Measurements from ENCODE around the gene TCEAL3.
"Not testable (repeated sequence)": the region's sequence is repeated elsewhere in the genome, so short reads cannot be mapped to it uniquely, and the experiment has no call there.

The TCEAL3 gene, protein sequence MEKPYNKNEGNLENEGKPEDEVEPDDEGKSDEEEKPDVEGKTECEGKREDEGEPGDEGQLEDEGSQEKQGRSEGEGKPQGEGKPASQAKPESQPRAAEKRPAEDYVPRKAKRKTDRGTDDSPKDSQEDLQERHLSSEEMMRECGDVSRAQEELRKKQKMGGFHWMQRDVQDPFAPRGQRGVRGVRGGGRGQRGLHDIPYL

DNA sequence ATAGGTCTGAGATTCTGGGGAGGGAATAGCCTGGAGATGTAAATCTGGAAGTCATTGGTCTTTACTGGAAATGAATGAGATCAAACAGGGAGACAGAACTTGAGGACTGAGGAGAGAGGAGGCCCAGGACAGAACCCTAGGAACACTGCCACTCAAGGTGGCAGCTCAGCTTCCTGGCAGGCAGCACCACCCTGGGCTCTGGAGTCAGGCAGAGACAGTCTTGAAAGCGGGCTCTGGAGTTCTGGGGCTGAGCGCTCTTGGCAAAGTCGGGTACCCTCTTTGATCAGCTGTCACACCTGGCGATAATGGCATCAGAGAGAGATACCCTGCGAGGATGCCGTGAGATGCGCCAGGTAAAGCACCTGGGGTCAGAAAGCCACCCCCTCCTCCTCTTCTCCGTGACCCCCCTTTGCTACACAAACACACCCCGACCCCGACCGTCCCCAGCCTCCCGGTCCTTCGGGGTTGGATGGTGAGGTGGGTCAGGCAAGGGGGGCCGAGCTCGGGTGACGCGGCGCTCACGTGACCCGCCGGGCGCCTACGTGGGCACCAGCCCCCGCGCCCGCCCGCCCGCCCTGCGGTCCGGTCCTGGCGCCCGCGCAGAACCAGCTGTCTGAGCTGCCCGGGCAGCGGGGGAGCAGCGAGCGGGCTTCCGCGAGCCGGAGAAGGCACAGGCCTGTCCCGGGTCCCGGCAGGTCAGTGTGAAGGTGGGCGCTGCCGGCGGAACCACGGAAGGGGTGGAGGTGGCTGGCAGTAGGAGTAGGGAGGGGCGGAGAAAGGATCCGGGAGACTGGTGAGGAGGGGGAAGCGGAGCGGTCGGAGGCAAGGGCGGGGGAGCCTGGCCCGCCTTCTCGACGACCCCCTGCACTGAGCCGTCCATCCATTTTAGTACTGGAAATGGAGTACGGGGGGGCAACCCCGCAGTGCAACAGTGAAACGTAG, at the start of gene TCEAL3:
TSS of gene TCEAL3 (plus strand) at position 600 of the 942 bp plus-strand sequence. CDS start 1,102 bp downstream, outside the sequence.
- DNase-seq (ENCODE audit: low read depth in 2 of 2) = no peak

DNA sequence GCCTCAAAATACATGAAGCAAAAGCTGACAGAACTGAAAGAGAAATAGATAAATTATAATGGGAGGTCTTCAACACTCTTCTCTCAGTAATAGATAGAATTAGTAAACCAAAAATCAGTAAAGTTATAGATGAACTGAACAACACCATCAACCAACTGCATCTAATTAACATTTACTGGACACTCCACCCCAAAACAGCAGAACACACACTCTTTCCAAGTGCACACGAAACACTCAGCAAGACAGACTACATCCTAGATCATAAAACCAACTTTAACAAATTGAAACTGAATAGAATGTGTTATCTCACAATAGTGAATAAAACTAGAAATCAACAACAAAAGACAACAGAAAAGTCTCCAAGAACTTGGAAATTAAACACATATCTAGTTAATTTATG, 47.5 kb upstream of the TCEAL3 start:
- no peak for DNase-seq (ENCODE audit: low read depth in 2 of 2)

DNA sequence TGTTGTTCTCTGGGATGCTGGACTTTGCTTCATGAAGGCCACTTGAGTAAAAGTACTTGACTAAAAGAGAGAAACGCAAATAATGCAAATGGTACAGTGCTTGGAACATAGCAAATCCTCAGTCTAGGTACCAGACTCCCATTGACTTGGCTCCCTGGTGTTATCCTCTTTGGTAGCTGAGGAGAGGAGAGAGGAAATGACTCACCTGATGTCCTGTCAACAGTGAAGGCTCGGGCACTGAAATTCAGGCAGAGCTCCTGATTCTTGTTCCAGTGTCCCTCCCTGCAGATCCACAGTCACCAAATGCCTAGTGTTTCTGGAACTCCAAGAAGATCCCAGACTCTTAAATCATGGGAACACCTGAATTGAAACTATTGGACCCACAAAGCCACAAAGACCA, 45.0 kb upstream of the TCEAL3 start:
- no peak for DNase-seq (ENCODE audit: low read depth in 2 of 2)

DNA sequence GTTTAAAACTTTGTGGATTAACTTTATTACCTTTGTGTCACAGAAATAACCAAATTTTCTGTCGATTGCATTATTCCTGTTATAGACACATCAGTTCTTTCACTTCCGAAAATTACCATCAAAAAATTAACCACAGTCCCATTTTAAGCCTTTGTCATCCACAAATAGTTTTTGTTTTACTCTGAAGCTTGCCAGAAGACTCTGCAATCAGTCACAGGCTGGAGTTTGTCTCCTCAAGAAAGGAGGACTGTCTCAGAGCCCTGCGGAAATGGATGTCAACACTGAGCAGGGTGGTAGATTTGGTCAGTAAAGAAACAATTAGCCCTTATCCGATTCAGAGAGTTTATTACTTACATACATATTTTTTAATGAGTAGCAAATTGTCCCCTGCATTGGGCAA, 42.6 kb upstream of the TCEAL3 start:
- DNase-seq (ENCODE audit: low read depth in 2 of 2) = no peak

DNA sequence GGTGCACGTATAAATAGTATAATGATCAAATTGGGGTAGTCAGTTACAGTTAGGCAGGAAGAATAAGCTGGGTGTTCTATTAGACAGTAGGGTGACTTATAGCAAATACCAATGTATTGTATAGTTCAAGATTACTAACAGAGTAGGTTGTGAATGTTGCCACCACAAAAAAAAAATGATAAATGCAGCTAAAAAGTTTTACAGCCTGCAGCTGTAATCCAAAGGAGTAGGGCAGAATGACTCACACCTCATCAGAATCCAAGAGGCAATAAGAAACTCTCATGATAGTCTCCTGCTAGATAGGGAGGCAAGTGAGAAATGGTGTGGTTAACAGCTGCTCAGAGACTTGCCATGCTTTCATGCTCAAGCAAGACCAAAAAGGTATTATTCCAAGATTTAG, 42.0 kb upstream of the TCEAL3 start:
- DNase-seq (ENCODE audit: low read depth in 2 of 2) = no peak

DNA sequence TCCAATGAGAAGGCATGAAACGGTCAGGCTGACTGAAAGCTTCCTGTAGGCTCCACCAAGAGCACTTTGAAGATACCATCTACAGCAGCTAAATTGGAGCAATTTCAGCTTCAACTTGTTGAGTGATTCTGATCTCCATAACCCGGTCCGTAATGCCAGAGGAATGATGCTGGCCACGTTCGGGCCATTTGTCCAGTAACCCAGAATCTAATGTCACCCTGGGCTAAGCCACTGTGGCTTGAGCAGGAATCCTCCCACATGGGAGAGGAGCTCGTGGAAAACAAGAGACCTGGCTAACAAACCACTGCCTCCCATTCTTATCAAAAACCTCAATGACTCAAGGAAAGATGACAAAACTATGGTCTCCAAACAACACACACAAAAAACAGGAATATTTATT, 36.6 kb upstream of the TCEAL3 start:
- DNase-seq (ENCODE audit: low read depth in 2 of 2) = no peak

DNA sequence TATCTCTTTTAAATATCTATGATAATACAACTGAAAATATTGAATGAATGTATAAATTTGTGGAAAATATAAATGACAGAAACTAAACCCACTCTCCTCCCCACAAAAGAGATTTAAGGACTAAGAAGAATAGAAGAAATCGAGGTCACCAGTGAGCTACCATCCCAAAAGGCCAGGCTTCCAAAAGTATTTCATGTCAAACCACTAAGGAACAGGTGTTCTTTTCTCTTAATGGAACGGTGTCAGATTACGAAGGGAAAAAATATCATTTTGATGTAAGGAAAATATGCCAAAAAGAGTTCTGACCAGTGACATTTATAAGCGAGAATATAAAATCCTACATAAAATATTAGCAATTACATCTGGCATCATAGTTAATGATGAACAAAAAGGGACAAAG, 36.0 kb upstream of the TCEAL3 start:
- no peak for DNase-seq (ENCODE audit: low read depth in 2 of 2)

DNA sequence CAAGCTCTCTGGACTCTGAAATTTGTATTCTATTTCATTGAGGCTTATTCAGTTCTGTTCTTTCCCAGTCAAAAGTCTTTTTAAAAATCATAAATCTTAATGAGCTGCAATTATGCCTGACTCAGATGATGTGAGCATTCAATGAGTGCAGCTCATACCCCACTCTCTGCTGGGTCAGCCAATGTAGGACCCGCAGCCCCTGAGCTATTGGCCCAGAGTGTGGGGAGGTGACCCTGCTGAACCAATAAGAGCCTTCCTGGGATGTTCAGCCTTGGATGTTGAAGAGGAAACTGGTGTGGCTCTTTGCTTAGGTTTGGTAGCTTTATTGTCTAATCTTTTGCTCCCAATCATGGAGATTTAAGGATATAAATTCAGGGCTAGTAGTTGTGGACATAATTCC, 34.6 kb upstream of the TCEAL3 start:
- DNase-seq (ENCODE audit: low read depth in 2 of 2) = no peak

DNA sequence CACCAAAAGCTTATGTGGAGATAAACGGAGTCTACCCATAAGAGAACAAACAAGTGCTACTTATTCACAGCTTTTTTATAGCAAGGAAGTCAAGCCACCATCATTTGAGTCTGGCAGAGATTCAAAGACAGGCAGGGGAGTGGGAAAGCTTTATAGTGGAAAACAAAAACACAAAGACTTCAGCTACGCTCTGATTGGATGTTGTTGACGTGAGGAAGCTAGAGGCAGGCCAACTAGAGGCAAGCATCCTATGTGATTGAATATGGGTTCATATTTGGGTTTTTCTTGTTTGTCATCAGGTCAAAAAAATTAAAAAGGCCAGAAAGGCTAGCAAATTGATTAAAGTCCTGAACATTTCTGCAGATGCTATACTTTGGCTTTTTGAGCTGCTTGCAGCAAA, 23.2 kb upstream of the TCEAL3 start:
- no peak for DNase-seq (ENCODE audit: low read depth in 2 of 2)

DNA sequence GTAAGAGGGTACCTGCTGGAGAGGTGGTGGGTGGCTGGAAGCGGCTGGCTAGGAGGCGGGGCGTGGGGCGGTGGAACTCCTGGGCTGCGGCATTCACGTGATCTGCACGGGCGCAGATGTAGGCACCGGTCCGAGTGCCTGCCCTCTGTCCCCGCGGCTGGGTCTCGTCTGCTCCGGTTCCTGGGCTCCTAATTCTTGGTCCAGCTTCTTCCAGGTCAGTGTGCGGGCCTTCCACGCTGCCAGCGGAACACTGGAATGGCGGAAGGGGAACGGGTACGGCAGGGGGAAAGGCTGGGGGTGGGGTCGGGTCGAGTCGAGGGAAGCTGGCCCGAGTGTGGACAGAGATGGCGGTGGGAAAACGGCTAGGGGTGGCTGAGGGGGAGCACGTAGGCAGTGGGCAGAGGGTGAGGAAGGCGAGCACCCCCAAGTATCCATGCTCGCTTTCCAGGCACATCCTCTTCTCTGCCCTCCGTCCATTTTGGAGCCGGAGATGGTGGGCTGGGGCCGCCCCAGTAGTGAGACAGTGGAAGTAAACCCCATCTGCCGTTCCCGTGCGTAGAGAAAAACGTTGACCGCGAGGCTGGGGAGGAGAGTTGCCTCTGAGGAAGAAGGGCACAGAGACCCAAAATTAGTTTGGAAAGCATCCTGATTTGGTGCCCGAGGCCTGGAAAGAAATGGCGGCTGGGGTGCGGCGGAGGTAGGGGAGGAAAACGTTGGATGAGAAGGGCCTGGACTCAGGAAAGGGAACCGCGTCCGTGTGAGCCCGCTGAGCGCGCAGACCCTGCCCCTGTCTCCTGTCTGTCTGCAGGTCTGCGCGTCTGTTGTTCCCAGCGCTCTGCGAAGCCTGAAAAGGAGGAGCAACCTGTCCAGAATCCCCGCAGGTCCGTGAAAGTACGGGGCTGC, 22.1 kb upstream of the TCEAL3 start, which contains the start of gene TCEAL4:
TSS of gene TCEAL4 (plus strand) at position 105 of the 903 bp plus-strand sequence. CDS start 1,161 bp downstream, outside the sequence.
- peak in 1 of 2 donors; percentile 14 for DNase-seq (ENCODE audit: low read depth in 2 of 2)

DNA sequence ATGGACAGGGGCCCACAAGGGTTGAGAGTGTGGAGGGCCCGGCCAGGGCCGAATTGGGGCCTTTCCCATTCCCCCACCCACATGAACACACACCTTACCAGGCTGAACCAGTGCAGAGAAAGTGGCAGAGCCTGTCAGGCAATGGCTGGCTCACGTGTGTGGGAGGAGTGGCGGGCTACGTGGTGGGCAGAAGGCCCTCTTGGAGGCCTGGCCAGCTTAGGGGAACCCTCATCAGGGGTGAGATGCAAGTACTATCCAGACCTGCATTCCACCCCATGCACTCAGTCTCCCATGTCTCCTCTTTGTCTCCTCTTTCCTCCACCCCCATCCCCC, 21.5 kb upstream of the TCEAL3 start:
- DNase-seq (ENCODE audit: low read depth in 2 of 2) = no peak

DNA sequence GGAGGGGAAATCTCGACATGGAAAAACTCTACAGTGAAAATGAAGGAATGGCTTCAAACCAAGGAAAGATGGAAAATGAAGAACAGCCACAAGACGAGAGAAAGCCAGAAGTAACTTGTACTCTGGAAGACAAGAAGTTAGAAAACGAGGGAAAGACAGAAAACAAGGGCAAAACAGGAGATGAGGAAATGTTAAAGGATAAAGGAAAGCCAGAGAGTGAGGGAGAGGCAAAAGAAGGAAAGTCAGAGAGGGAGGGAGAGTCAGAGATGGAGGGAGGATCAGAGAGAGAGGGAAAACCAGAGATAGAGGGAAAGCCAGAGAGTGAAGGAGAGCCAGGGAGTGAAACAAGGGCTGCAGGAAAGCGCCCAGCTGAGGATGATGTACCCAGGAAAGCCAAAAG, 21.1 kb upstream of the TCEAL3 start:
- no peak for DNase-seq (ENCODE audit: low read depth in 2 of 2)

DNA sequence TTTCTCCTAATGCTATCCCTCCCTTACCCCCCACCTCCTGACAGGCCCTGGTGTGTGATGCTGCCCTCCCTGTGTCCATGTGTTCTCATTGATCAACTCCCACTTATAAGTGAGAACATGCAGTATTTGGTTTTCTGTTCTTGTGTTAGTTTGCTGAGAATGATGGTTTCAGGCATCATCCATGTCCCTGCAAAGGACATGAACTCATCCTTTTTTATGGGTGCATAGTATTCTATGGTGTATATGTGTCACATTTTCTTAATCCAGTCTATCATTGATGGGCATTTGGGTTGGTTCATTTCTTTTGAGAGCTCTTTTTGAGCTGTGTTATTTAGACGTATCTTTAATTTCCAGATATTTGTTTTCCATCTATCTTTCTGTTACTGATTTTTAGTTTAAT, 15.5 kb upstream of the TCEAL3 start:
- not testable (repeated sequence) for DNase-seq (ENCODE audit: low read depth in 2 of 2)

DNA sequence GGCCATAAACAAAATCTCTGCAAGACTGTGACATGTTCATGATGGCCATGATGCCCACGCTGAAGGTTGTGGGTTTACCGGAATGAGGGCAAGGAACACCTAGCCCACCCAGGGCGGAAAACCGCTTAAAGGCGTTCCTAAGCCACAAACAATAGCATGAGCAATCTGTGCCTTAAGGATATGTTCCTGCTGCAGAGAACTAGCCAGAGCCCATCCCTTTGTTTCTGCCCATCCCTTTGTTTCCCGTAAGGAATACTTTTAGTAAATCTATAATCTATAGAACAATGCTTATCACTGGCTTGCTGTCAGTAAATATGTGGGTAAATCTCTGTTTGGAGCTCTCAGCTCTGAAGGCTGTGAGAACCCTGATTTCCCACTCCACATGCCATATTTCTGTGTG, 12.6 kb upstream of the TCEAL3 start:
- not testable (repeated sequence) for DNase-seq (ENCODE audit: low read depth in 2 of 2)

DNA sequence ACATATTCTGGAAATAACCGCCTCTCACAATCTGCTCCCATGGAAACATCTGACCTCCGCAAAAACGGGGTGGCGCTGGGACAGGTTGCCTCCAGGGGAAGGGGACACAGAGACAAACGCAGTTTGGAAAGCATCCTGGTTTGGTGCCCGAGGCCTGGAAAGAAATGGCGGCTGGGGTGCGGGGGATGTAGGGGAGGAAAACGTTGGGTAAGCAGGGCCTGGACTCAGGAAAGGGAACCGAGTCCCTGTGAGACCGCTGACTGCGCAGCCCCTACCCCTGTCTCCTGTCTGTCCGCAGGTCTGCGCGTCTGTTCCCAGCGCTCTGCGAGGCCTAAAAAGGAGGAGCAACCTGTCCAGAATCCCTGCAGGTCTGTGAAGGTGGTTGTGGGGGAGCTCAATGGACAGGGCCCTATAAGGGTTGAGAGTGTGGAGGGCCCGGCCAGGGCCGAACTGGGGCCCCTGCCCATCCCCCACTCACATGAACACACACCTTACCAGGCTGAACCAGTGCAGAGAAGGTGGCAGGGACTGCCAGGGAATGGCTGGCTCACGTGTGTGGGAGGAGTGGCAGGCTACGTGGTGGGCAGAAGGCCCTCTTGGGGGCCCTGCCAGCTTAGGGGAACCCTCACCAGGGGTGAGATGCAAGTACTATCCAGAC, 672 bp downstream of the TCEAL3 start:
- DNase-seq (ENCODE audit: low read depth in 2 of 2) = no peak

DNA sequence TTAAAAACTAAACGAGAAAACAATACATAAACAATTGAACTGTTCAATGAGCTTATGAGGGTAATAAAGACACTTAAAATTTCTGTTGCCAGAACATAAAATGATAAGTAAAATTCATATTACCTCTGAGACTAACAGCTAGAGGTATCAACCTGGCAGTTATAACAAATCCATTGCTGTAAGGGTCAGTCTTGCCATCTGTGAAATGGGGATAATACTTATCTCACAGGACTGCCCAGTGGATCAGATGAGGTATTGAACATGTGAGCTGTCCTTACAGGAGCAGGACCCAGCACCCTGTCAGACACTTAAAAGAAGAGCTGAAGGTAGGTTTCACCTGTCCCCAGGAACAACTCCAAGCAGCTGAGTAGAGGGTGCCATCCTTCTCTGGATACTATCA, 2.5 kb downstream of the TCEAL3 start:
- DNase-seq (ENCODE audit: low read depth in 2 of 2) = no peak

DNA sequence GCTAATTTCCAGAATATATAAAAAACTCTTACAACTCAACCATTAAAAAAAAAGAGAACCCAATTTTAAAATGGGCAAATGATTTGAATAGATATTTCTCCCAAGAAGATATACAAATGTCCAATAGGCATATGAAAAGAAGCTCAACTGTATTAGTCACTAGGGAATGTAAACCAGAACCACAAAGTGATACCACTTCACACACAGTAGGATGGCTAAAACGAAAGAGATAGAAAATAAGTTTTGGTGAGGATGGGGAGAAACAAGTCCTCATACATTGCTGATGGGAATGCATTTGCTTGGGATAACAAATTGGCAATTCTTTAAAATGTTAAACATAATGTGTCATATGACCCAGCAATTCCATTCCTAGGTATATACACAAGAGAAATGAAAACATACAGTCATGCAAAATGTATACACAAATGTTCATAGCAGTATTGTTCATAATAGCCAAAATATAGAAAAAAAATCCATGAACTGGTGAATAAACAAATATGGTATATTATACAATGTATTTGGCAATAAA, 5.7 kb downstream of the TCEAL3 start:
- DNase-seq (ENCODE audit: low read depth in 2 of 2) = no peak

DNA sequence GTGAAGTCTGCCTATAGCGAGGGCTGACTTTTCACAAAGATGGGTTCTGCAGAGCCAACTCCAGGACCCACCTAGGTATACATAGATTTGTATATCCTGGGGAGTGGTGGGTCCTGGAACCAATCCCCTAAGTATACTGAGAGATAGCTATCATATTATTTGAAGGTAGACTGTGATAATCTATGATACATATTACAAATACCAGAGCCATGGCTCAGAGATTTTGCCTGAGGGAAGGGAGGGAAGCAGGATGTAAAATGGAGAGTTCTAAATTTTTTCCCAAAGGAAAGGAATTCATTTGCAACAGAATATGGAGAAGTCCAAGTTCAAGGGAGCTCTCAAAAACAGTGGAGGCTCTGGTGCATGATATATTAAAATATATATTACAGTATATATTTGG, 7.2 kb downstream of the TCEAL3 start:
- no peak for DNase-seq (ENCODE audit: low read depth in 2 of 2)

DNA sequence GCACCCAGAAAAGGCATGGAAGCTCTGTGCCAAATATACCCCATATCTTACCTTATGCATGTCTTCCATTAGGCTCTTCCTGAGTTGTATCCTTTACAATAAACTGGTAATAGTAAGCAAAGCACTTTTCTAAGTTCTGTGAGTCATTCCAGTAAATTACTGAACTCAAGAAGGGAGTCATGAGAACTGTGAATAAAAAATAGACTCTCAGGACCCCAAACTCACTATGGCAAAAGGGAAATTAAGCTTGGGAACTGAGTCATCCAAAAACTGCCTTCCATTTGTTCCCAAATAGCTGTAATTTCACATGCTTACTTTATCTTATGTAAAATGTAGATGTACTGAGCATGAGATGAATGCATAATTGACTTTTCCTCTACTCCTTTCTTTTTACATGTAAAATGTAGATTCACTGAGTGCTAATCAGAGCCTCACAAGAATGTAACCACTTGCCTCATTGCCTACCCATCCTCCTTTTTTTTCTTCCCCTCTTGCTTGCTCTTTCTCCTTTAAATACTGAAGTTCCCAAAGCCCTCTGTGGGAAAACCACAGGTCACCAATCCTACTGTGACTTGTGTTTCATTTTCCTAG, 8.1 kb downstream of the TCEAL3 start:
- DNase-seq (ENCODE audit: low read depth in 2 of 2) = no peak

DNA sequence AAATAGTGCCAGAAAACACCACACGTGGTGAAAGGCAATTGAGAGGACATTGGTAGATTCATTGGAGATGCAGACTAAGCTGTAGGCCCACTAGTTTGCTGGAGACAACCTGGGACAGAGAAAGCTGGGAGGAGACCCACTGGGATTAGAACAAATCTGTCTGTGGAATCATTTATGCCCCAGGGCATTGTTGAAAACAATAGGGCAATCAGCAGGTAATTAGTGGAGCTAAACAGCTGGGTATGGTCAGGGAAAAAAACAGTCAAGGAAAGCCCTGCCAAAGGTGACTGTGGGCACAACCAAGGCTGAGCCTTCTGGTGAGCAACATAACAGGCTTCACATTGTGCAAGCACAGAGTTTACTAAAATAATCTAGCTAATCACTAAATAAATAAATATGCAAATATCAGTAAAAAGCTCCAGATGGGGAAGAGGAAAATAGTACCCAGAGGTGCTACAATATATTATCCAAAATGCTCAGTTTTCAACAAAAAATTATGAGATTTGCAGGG, 9.0 kb downstream of the TCEAL3 start:
- no peak for DNase-seq (ENCODE audit: low read depth in 2 of 2)

DNA sequence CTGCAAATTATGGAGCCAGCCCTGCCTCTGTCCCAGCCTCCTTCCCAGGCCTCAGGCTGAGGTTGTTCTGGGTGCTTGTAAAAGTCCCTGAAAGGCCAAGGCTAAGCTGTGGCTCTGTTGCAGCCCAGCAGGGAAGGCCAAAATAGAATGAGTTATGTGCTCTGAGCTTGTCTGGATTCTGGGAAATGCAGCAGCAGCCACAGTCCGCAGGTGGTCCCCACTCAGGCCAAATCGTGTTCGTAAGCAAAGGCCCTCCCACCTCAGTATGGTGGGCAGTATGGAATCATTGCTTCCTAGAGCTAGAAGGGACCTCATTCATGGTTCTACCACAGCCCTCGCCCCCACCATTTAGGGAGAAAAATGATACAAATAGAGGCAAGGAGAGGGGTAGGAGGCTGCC, 16.3 kb downstream of the TCEAL3 start:
- DNase-seq (ENCODE audit: low read depth in 2 of 2) = no peak

Data from stimulated activated CD4-positive, alpha-beta T cell treated with anti-CD3 and anti-CD28 coated beads, Interleukin-15, amount 100 ng/mL, for 48 hours (primary cell).